ENCODE measurements around the gene FAAP20. TPM values are rescaled to one million over a fixed set of nuclear protein-coding genes. Genes with fewer than 3 reads are reported as not detected.

Gene FAAP20
- total and polyA plus RNA-seq, 7 donors, result 17.8 to 48.1 (median 22.1) TPM

GRCh38 chr1:2206813-2207487 is 12.4 kb upstream of the FAAP20 start:
- H3K9me3 ChIP-seq, result no peaks in the 10 kb centered on the region
- no peak overlapping the region for H3K4me3 ChIP-seq
- no peaks in the 10 kb centered on the region for H3K27me3 ChIP-seq (ENCODE audit: insufficient read depth in 3 of 3, low read length in 2 of 3)
- no peak for ATAC-seq
- no peak for TF ChIP-seq CTCF (IDR thresholded peaks at IDR 0.05)
- intact Hi-C loops (cut with DNase I), result loop anchor here in 1 of 2 donors (5.0 kb wide), 1 partner anchor 110 kb away; no protein-coding TSS in a partner anchor
- no peaks in the 10 kb centered on the region for H3K36me3 ChIP-seq (ENCODE audit: insufficient read depth in 1 of 2, low read depth in 1 of 2)
- WGBS, 3 donors, result 84 to 89% (median 86%) methylated on average over 16 of the region's 16 CpGs
- peak overlapping the region; percentile 74 for H3K27ac ChIP-seq
- H3K4me1 ChIP-seq, result peaks cover 25% of the 10 kb centered on the region
- peak in 1 of 2 donors; percentile 53 for DNase-seq

GRCh38 chr1:2205191-2205952 is 10.8 kb upstream of the FAAP20 start:
- TF ChIP-seq CTCF (IDR thresholded peaks at IDR 0.05), result no peak
- no peaks in the 10 kb centered on the region for H3K27me3 ChIP-seq (ENCODE audit: insufficient read depth in 3 of 3, low read length in 2 of 3)
- WGBS, 3 donors, result 8 to 14% (median 9%) methylated on average over 49 to 80 of the region's 84 CpGs
- no peaks in the 10 kb centered on the region for H3K36me3 ChIP-seq (ENCODE audit: insufficient read depth in 1 of 2, low read depth in 1 of 2)
- DNase-seq (peak; percentile 98 to 99), ATAC-seq (peak; percentile 90 to 93 (median 91))
- intact Hi-C loops (cut with DNase I), result loop anchor here in 1 of 2 donors (5.0 kb wide), 1 partner anchor 112 kb away; no protein-coding TSS in a partner anchor
- peak overlapping the region; percentile 77 for H3K27ac ChIP-seq
- H3K9me3 ChIP-seq, result no peaks in the 10 kb centered on the region
- peaks cover 25% of the 10 kb centered on the region for H3K4me1 ChIP-seq
- H3K4me3 ChIP-seq, result peak overlapping the region; percentile 67

- H3K27me3 ChIP-seq (ENCODE audit: insufficient read depth in 3 of 3, low read length in 2 of 3), result no peaks in the 10 kb centered on the region
- ATAC-seq (peak; percentile 53 to 66 (median 60)), DNase-seq (peak; percentile 83 to 91)
- peak overlapping the region; percentile 69 for H3K4me3 ChIP-seq
- H3K4me1 ChIP-seq, result peaks cover 29% of the 10 kb centered on the region
- no peaks in the 10 kb centered on the region for H3K9me3 ChIP-seq
- 0 to 1% (median 1%) methylated on average over 24 to 49 of the region's 60 CpGs for WGBS, 3 donors
- peak overlapping the region; percentile 71 for H3K27ac ChIP-seq
- H3K36me3 ChIP-seq (ENCODE audit: insufficient read depth in 1 of 2, low read depth in 1 of 2), result no peaks in the 10 kb centered on the region
- intact Hi-C loops (cut with DNase I), result loop anchor here in 1 of 2 donors (5.0 kb wide), 1 partner anchor 113 kb away; no protein-coding TSS in a partner anchor
- TF ChIP-seq CTCF (IDR thresholded peaks at IDR 0.05), result no peak
Observed at GRCh38 chr1:2204415-2205190, 10.0 kb upstream of the FAAP20 start.

- no peak for DNase-seq
- intact Hi-C loops (cut with DNase I), result no loop called here
- peak in 1 of 4 donors; percentile 0 for ATAC-seq
Observed at GRCh38 chr1:2203671-2204414, 9.3 kb upstream of the FAAP20 start.

More at GRCh38 chr1:2203671-2204414, 9.3 kb upstream of the FAAP20 start:
- H3K36me3 ChIP-seq (ENCODE audit: insufficient read depth in 1 of 2, low read depth in 1 of 2), result no peaks in the 10 kb centered on the region
- no peaks in the 10 kb centered on the region for H3K9me3 ChIP-seq
- H3K4me1 ChIP-seq, result peaks cover 30% of the 10 kb centered on the region
- 56 to 66% (median 57%) methylated on average over 24 to 25 of the region's 25 CpGs for whole genome bisulfite sequencing, 3 donors
- H3K4me3 ChIP-seq, result peak overlapping the region; percentile 69
- TF ChIP-seq CTCF (IDR thresholded peaks at IDR 0.05), result no peak
- peak overlapping the region; percentile 71 for H3K27ac ChIP-seq
- H3K27me3 ChIP-seq (ENCODE audit: insufficient read depth in 3 of 3, low read length in 2 of 3), result no peaks in the 10 kb centered on the region

Measured in psoas muscle (tissue), 8 donors.